ENCODE results near the gene EHMT1. TPM values are rescaled to one million over a fixed set of nuclear protein-coding genes. Genes with fewer than 3 reads are reported as not detected.

Gene EHMT1
- total and polyA plus RNA-seq, 2 experiments from 2014 or later = 162 to 177 TPM

GRCh38 chr9:137781906-137782585, 163.2 kb downstream of the EHMT1 start:
- no peak for DNase-seq (ENCODE audit: low spot score)
- H3K4me3 ChIP-seq = no peak overlapping the region
- TF ChIP-seq EZH2 (IDR thresholded peaks at IDR 0.05; ENCODE audit: low read depth, unreplicated experiment) (no peak), CREB1 (CRISPR knock-in tag; IDR thresholded peaks at IDR 0.05; ENCODE audit: low read depth) (no peak), EZH2phosphoT487 (IDR thresholded peaks at IDR 0.05; ENCODE audit: unreplicated experiment) (no peak), NANOG (IDR thresholded peaks at IDR 0.05; ENCODE audit: borderline replicate concordance) (no peak), JUNB (IDR thresholded peaks at IDR 0.05; ENCODE audit: unreplicated experiment) (no peak), STAT1 (IDR thresholded peaks at IDR 0.05; ENCODE audit: unreplicated experiment) (no peak), POLR2AphosphoS5 (IDR thresholded peaks at IDR 0.05; ENCODE audit: low read depth) (no peak), CTCF (conservative IDR thresholded peaks at IDR 0.05; ENCODE audit: low read depth in 2 of 2) (no peak), REST (IDR thresholded peaks at IDR 0.05; ENCODE audit: unreplicated experiment) (no peak), ZNF331 (CRISPR knock-in tag; IDR thresholded peaks at IDR 0.05; ENCODE audit: low read depth) (no peak), ZNF114 (CRISPR knock-in tag; IDR thresholded peaks at IDR 0.05) (no peak)
- TF ChIP-seq, protein P1, sequence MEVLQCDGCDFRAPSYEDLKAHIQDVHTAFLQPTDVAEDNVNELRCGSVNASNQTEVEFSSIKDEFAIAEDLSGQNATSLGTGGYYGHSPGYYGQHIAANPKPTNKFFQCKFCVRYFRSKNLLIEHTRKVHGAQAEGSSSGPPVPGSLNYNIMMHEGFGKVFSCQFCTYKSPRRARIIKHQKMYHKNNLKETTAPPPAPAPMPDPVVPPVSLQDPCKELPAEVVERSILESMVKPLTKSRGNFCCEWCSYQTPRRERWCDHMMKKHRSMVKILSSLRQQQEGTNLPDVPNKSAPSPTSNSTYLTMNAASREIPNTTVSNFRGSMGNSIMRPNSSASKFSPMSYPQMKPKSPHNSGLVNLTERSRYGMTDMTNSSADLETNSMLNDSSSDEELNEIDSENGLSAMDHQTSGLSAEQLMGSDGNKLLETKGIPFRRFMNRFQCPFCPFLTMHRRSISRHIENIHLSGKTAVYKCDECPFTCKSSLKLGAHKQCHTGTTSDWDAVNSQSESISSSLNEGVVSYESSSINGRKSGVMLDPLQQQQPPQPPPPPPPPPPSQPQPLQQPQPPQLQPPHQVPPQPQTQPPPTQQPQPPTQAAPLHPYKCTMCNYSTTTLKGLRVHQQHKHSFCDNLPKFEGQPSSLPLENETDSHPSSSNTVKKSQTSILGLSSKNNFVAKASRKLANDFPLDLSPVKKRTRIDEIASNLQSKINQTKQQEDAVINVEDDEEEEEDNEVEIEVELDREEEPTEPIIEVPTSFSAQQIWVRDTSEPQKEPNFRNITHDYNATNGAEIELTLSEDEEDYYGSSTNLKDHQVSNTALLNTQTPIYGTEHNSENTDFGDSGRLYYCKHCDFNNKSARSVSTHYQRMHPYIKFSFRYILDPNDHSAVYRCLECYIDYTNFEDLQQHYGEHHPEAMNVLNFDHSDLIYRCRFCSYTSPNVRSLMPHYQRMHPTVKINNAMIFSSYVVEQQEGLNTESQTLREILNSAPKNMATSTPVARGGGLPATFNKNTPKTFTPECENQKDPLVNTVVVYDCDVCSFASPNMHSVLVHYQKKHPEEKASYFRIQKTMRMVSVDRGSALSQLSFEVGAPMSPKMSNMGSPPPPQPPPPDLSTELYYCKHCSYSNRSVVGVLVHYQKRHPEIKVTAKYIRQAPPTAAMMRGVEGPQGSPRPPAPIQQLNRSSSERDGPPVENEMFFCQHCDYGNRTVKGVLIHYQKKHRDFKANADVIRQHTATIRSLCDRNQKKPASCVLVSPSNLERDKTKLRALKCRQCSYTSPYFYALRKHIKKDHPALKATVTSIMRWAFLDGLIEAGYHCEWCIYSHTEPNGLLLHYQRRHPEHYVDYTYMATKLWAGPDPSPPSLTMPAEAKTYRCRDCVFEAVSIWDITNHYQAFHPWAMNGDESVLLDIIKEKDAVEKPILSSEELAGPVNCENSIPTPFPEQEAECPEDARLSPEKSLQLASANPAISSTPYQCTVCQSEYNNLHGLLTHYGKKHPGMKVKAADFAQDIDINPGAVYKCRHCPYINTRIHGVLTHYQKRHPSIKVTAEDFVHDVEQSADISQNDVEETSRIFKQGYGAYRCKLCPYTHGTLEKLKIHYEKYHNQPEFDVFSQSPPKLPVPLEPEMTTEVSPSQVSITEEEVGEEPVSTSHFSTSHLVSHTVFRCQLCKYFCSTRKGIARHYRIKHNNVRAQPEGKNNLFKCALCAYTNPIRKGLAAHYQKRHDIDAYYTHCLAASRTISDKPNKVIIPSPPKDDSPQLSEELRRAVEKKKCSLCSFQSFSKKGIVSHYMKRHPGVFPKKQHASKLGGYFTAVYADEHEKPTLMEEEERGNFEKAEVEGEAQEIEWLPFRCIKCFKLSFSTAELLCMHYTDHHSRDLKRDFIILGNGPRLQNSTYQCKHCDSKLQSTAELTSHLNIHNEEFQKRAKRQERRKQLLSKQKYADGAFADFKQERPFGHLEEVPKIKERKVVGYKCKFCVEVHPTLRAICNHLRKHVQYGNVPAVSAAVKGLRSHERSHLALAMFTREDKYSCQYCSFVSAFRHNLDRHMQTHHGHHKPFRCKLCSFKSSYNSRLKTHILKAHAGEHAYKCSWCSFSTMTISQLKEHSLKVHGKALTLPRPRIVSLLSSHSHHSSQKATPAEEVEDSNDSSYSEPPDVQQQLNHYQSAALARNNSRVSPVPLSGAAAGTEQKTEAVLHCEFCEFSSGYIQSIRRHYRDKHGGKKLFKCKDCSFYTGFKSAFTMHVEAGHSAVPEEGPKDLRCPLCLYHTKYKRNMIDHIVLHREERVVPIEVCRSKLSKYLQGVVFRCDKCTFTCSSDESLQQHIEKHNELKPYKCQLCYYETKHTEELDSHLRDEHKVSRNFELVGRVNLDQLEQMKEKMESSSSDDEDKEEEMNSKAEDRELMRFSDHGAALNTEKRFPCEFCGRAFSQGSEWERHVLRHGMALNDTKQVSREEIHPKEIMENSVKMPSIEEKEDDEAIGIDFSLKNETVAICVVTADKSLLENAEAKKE (CRISPR knock-in tag; IDR thresholded peaks at IDR 0.05) = no peak
- TF ChIP-seq, protein P2, sequence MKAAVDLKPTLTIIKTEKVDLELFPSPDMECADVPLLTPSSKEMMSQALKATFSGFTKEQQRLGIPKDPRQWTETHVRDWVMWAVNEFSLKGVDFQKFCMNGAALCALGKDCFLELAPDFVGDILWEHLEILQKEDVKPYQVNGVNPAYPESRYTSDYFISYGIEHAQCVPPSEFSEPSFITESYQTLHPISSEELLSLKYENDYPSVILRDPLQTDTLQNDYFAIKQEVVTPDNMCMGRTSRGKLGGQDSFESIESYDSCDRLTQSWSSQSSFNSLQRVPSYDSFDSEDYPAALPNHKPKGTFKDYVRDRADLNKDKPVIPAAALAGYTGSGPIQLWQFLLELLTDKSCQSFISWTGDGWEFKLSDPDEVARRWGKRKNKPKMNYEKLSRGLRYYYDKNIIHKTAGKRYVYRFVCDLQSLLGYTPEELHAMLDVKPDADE (IDR thresholded peaks at IDR 0.05) = no peak
- no peak overlapping the region; the same call in 1 of the 2 replicates for H3K27ac Mint-ChIP-seq
- no peak for ATAC-seq
- no peak overlapping the region for H3K27ac ChIP-seq (ENCODE audit: low read depth)
- no peaks in the 10 kb centered on the region for H3K27me3 ChIP-seq (ENCODE audit: insufficient read depth)
- peaks cover 13% of the 10 kb centered on the region; the same call in 1 of the 2 replicates for H3K36me3 ChIP-seq (ENCODE audit: insufficient read depth)
- H4K20me1 ChIP-seq (replicated peaks; ENCODE audit: insufficient read depth) = peaks cover 19% of the 10 kb centered on the region
- H3K9me3 Mint-ChIP-seq = no peaks in the 10 kb centered on the region; the same call in 2 of the 3 replicates
- no peak overlapping the region for H3K4me3 Mint-ChIP-seq
- H3K4me1 Mint-ChIP-seq = peaks cover 24% of the 10 kb centered on the region
- H3F3A ChIP-seq (replicated peaks; ENCODE audit: low read depth) = no peaks in the 10 kb centered on the region
- H3K4me2 ChIP-seq = no peak overlapping the region
- H3K79me2 ChIP-seq (replicated peaks; ENCODE audit: insufficient read depth) = peaks cover 23% of the 10 kb centered on the region
- no peaks in the 10 kb centered on the region for H3K9me2 ChIP-seq (ENCODE audit: insufficient read depth)
- no peak overlapping the region for H2AFZ ChIP-seq
- H3K27me3 Mint-ChIP-seq (ENCODE audit: insufficient read depth, low read depth, poor library complexity) = peaks cover 15% of the 10 kb centered on the region
- peaks cover 12% of the 10 kb centered on the region for H3K4me1 ChIP-seq (ENCODE audit: insufficient read depth)
- H3K36me3 Mint-ChIP-seq (ENCODE audit: low read depth) = peaks cover 37% of the 10 kb centered on the region
